KMS-11 (cell line): Measurements from ENCODE around the gene FAF1.

Experiments
- H2AFZ ChIP-seq: fragments of 200-600 bp; sonication (generic); 2 replicates; pipeline ENCODE4 v1.6.1; 2016; ENCODE audit warnings: antibody characterized with exemption, mixed run types, low read depth
- H3K27ac ChIP-seq: fragments of 200-600 bp; sonication (generic); 2 replicates; pipeline ENCODE4 v1.6.1; 2016; ENCODE audit warnings: mild to moderate bottlenecking, mixed run types
- H3K27me3 ChIP-seq: fragments of 200-600 bp; sonication (generic); 2 replicates; pipeline ENCODE4 v1.6.1; 2017; ENCODE audit warnings: mild to moderate bottlenecking, low read depth, mixed run types, moderate library complexity; ENCODE audit not compliant: insufficient read depth
- H3K36me3 ChIP-seq: fragments of 200-600 bp; sonication (generic); 2 replicates; pipeline ENCODE4 v1.6.1; 2017; ENCODE audit warnings: mild to moderate bottlenecking, mixed run types; ENCODE audit not compliant: insufficient read depth
- H3K4me1 ChIP-seq: fragments of 200-600 bp; sonication (generic); 2 replicates; pipeline ENCODE4 v1.6.1; 2016; ENCODE audit warnings: mild to moderate bottlenecking, low read depth, mixed run types; ENCODE audit not compliant: poor library complexity, severe bottlenecking
- H3K4me2 ChIP-seq: fragments of 200-600 bp; sonication (generic); 2 replicates; pipeline ENCODE4 v1.7.0; 2016; ENCODE audit warnings: mild to moderate bottlenecking, mixed run types
- H3K4me3 ChIP-seq: fragments of 200-600 bp; sonication (generic); IDR thresholded peaks from 2 replicates; pipeline ENCODE4 v1.6.1; 2017; ENCODE audit warnings: low read depth, low read length, mixed read lengths; ENCODE audit not compliant: insufficient read depth
- H3K79me2 ChIP-seq: fragments of 200-600 bp; sonication (generic); 2 replicates; pipeline ENCODE4 v1.6.1; 2016; ENCODE audit warnings: low read depth, mixed run types; ENCODE audit not compliant: insufficient read depth
- H3K9ac ChIP-seq: fragments of 200-600 bp; sonication (generic); 2 replicates; pipeline ENCODE4 v1.6.1; 2016; ENCODE audit warnings: mild to moderate bottlenecking, mixed run types
- H4K20me1 ChIP-seq: fragments of 200-600 bp; sonication (generic); 2 replicates; pipeline ENCODE4 v1.6.1; 2016; ENCODE audit warnings: mild to moderate bottlenecking, mixed run types; ENCODE audit not compliant: insufficient read depth
- TF ChIP-seq, protein P1 (sequence below): fragments of 200-600 bp; sonication (generic); conservative IDR thresholded peaks from 2 replicates; pipeline ENCODE4 v1.6.1; 2017; ENCODE audit warnings: low read depth, mild to moderate bottlenecking, antibody characterized with exemption, low read length, moderate library complexity, mixed read lengths

The FAF1 gene

DNA sequence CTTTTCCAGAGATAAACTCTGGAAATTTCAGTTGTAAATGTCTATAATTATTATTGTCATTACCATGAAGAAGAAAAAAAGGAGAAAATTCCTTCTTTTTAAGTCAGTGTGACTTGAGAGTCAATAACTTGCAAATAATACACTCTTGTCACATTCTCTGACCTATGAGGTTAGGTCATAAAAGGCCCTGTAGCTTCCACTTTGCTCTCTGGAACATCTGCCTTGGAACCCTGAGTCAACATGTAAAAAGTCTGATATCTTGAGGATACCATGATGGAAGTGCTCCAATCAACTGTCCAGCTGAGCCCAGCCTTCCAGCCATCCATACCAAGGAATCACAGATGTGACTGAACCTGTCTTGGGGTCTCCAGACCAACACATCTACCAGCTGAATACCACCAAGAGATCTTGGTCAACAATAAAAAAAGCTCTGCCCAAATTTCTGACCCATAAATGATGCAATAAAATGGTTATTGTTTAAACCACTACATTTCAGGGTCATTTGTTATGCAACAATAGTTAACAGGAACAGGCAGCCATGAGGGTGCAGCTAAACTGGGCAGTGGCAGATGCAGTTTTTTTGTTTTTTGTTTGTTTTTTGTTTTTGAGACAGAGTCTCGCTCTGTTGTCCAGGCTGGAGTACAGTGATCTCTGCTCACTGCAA is 547.1 kb downstream of the FAF1 start:
- no peaks in the 10 kb centered on the region for H3K4me1 ChIP-seq
- H3K27me3 ChIP-seq, result no peaks in the 10 kb centered on the region
- H3K4me3 ChIP-seq, result no peak overlapping the region
- no peaks in the 10 kb centered on the region for H4K20me1 ChIP-seq
- no peak overlapping the region for H2AFZ ChIP-seq
- TF ChIP-seq, protein P1, sequence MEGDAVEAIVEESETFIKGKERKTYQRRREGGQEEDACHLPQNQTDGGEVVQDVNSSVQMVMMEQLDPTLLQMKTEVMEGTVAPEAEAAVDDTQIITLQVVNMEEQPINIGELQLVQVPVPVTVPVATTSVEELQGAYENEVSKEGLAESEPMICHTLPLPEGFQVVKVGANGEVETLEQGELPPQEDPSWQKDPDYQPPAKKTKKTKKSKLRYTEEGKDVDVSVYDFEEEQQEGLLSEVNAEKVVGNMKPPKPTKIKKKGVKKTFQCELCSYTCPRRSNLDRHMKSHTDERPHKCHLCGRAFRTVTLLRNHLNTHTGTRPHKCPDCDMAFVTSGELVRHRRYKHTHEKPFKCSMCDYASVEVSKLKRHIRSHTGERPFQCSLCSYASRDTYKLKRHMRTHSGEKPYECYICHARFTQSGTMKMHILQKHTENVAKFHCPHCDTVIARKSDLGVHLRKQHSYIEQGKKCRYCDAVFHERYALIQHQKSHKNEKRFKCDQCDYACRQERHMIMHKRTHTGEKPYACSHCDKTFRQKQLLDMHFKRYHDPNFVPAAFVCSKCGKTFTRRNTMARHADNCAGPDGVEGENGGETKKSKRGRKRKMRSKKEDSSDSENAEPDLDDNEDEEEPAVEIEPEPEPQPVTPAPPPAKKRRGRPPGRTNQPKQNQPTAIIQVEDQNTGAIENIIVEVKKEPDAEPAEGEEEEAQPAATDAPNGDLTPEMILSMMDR, result no peak
- no peaks in the 10 kb centered on the region for H3K79me2 ChIP-seq
- no peak overlapping the region for H3K9ac ChIP-seq
- H3K36me3 ChIP-seq, result no peaks in the 10 kb centered on the region
- no peak overlapping the region for H3K27ac ChIP-seq
- H3K4me2 ChIP-seq, result no peak overlapping the region

DNA sequence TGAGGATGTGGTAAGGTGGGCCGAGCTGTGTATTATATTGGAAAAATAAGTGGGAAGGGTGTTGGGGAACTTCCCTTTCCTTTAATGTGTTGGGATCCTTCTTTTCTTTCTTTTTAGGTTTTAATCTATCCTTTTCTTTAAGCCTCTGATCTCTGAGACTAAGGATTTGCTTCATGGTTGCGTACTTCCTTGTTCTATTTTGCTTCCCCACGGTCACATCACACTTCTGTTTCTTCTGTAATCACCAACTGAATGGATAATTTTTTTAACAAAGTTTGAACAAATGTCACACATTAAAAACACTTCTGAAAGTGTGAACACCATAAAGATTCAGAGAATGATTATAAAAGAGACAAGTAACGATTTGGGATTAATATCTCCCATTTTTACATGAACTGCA is 554.3 kb downstream of the FAF1 start:
- H3K4me1 ChIP-seq, result no peaks in the 10 kb centered on the region
- no peak overlapping the region for H3K4me2 ChIP-seq
- H3K27ac ChIP-seq, result no peak overlapping the region
- no peaks in the 10 kb centered on the region for H3K36me3 ChIP-seq
- TF ChIP-seq, protein P1, result no peak
- no peak overlapping the region for H3K9ac ChIP-seq
- H3K27me3 ChIP-seq, result no peaks in the 10 kb centered on the region
- no peak overlapping the region for H2AFZ ChIP-seq
- no peak overlapping the region for H3K4me3 ChIP-seq
- no peaks in the 10 kb centered on the region for H3K79me2 ChIP-seq
- H4K20me1 ChIP-seq, result no peaks in the 10 kb centered on the region

GRCh38 chr1:50393522-50394120 is 566.4 kb downstream of the FAF1 start:
- no peaks in the 10 kb centered on the region for H3K79me2 ChIP-seq
- no peak overlapping the region for H2AFZ ChIP-seq
- no peaks in the 10 kb centered on the region for H3K27me3 ChIP-seq
- no peaks in the 10 kb centered on the region for H4K20me1 ChIP-seq
- H3K36me3 ChIP-seq, result no peaks in the 10 kb centered on the region
- H3K4me2 ChIP-seq, result no peak overlapping the region
- H3K4me3 ChIP-seq, result no peak overlapping the region
- TF ChIP-seq, protein P1, result no peak
- no peaks in the 10 kb centered on the region for H3K4me1 ChIP-seq
- no peak overlapping the region for H3K27ac ChIP-seq
- no peak overlapping the region for H3K9ac ChIP-seq
